NCI-H748 treated with DMSO at 0.1 percent for 48 hours (cell line): Measurements from ENCODE around the gene C20orf173.
"Not testable (repeated sequence)": the region's sequence is repeated elsewhere in the genome, so short reads cannot be mapped to it uniquely, and the experiment has no call there.

Source experiments
- DNase-seq: peaks from one replicate; lab custom pipeline; 2025; lab: John Stamatoyannopoulos, UW

The C20orf173 gene

DNA sequence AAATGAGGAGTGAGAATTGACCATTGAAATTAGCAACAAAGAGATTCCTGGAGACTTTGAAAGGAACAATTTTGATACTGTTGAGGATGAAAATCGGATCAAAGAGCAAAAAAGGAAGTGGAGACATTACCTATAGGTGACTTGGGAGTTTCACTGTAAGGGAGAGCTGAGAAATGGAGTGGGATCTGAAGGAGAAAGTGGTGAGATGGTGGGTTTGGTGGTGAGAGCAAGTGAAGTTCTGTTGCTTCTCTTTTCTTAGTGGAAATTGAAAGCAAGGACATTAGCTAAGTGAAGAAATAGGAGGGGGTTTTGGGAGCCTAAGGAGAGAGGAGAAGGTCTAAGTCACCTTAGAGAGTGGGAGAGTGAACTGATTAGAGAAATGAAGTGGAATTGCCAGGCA lies 16.7 kb upstream of the C20orf173 start:
- DNase-seq = no peak

GRCh38 chr20:35544941-35545340 lies 15.5 kb upstream of the C20orf173 start:
- DNase-seq = not testable (repeated sequence)

DNA sequence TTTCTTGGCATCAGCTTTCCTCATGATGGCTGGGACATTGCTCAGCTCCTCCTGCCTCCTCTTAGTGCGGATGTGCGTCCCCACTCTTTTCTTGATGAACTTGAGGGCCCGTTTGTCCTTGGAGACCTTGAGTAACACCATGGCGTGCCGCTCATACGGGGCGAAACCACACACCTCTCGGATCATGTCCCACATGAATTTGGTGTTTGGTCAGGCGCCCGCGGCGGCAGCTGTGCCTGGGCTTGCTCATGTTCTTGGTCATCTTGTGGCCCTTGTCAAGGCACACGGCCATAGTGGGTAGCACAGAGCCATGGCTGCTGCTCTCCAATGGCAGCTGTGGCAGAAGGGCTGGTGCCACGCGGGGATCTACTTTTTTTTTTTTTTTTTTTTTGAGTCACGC lies 15.0 kb upstream of the C20orf173 start:
- DNase-seq = no peak

DNA sequence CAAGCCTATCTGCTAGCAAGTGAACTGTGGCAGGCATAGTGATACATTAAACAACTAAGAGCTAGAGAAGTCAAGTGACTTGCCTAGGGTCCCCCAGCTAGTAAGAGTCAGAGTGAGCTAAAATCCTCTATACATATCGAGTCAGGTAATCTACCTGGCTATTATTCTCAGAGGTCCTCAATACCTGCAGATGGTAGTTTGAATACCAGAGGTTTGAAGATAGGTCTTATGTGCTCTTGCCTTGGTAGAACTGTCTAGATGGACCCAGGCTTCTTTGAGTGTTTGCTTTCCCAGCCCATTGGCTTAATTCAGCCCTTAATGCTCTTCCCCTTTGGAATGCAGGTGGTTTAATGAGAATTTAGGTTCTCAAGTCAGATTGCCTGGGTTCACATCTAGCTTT lies 13.5 kb upstream of the C20orf173 start:
- DNase-seq = no peak

- peak; percentile 94 for DNase-seq
Measured at GRCh38 chr20:35541783-35542662, 12.6 kb upstream of the C20orf173 start, which contains the start of gene ERGIC3. Gene ERGIC3 (plus strand): TSS chr20:35542078. CDS start chr20:35542098, 20 bp downstream.

DNA sequence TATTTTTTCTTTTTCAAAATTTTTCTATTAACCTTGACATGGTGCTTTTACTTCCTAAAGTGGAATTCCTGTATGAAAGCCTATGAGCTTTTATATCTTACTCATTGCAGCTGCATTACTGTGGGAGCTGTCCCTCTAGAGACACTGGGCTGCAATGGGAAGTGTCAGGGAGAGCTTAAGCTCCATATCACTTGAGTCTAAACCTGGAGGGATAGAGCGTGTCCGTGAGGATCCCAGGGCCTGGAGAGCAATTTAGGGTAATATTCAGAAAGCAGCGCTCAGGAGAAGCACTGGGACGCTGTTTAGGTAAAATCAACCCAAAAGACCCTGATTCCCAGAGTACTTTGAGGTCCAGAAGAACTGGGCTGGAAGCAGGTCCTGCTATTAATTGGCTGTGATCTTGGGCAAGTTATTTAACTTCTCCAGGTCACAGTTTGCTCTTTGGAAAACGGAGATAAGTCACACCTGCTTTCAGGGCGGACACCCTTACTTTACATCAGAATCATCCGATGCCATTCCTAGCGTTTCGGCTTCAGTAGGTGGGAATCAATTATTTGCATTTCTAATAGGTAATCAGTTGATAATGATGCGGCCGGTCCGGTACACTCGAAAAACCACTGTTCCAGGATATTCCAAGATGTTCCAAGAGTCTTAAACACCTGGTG lies 11.8 kb upstream of the C20orf173 start:
- no peak for DNase-seq

- DNase-seq = peak; percentile 84
Measured at GRCh38 chr20:35539756-35540212, 10.3 kb upstream of the C20orf173 start.

DNA sequence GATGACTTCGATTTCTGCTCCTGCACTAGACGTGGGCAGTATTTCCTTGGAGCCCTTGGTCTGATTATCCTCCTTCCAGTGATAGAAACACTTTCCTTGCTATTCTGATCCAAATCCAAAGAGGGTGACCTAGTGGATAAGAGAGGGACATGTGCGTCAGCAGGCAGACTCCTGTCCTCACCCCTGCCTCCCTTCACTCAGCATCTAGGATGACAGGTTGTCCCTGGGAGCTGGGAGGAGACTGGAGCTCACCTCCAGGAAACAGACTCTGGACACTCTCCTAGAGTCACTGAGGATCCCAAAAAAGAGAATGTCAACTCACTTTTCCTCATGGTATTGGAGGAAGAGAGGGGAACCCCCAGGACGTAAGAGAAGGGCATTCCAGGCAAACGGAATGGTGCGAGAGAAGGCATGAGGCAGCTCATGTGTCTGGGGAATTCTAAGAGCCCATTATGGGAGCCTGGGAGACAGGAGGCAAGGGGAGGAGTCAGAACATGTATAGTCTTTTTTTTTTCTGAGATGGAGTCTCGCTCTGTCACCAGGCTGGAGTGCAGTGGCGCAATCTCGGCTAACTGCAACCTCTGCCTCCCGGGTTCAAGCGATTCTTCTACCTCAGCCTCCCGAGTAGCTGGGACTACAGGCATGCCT lies 2.2 kb downstream of the C20orf173 start:
- DNase-seq = no peak

DNA sequence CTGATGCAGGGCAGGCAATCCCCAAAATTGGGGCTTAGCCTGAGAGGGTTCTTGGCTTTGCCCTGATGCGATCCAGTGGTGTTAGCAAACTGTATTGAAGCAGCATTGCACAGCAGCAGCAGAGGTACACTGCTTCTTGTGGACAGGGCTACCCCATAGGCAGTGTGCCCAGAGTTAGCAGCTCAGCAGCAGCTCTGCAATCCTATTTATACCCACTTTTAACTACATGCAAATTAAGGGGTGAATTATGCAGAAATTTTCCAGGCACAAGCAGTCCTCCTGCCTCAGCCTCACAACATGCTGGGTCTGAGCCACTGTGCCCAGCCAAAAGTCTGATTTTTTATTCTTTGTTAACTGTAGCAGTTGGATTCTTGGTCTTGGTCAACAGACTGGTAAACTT lies 3.8 kb downstream of the C20orf173 start:
- DNase-seq = no peak

DNA sequence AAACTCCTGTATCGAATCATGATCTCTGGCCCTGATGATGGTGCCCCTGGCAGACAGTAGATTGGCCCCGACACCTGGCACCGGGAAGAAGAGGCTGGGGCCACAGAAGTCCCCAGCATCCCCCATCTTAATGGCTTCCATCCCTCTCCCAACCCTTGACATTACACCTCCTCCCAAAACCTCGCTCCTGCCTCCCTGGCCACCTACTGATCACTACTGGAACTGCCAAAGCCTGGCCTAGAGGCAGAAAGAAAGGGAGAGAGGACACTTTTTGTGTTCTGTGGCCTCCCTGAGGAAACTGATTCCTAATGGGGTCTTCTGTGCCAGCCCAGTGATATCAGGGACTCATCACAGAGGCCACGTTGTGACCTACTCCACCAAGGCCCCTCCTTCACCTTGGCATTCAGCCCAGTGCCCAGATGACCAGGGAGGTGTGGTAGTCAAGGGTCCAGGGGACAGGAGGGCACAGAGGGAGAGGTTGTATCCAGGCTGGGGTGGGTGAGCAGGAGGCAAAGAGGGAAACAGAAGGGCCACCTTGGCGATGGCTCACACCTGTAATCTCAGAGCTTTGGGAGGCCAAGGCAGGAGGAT lies 6.1 kb downstream of the C20orf173 start:
- DNase-seq = no peak

DNA sequence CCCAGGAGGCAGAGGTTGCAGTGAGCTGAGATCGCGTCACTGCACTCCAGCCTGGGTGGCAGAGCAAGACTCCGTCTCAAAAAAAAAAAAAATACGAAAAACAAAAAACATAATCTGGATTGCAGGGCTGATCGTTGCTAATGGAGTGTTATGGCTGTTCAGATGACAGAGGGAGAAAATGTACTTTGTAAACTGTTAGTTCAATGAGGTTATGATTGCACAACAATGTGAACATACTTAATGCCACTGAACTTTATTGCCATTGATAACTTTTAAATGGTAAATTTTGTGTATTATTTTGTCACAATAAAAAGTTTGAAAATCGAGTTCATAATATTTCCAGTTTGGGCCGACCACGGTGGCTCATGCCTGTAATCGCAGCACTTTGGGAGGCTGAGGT lies 10.5 kb downstream of the C20orf173 start:
- DNase-seq = no peak

GRCh38 chr20:35517767-35518166 lies 11.7 kb downstream of the C20orf173 start:
- DNase-seq = not testable (repeated sequence)

DNA sequence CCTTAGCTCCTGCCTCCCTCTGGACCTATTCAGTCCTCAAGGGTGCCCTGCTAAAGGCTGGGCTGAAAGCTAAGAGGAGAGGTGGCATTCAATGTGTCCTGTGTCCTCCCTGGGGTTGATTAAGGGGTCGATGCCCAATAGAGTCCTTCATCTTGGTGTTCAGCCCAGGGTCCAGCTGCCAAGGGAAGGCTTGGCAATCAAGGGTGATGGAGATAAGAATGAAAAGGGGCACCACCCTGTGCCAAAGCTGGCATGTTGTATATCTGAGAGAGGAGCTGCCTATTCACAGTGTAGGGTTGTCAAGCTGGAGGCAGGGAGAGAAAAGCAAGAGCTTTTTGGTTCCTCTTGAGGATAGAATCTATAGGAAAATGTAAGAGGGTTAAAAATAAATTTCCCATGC lies 12.3 kb downstream of the C20orf173 start:
- no peak for DNase-seq

DNA sequence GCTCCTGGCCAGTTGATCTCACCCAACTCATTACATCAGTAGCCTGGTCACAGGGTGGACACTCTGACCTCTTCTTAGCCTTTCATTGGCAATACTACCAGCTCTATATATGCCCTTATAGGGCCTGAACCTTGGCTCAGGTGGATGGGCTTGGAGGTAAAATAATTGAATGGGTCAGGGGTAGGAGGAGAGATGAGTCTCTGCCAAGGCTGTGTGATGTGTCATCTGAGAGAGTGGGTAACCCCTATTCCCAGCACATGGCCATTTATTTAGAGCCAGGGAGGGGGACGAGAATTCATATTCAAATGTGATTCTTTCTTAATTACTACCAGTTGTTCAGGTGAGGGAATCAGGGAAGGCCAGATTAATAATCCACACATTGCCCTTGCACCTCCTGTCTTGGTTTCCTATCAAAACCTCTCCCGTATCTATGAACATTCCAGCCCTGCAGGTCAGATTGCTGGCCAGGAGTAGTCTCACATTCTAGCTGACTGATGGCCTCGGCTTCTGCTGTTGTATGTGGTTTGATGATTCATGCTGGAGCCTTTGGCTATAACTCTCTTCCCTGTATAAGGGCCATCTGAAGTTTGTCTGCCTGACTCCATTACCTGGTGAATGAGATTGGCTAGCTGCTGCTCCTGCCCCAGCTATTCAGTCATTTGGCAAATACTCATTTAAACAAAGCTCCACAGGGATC lies 13.4 kb downstream of the C20orf173 start:
- DNase-seq = no peak

- DNase-seq = no peak
Measured at GRCh38 chr20:35515341-35515740, 14.1 kb downstream of the C20orf173 start.

- no peak for DNase-seq
Measured at GRCh38 chr20:35514371-35514932, 15.0 kb downstream of the C20orf173 start.

DNA sequence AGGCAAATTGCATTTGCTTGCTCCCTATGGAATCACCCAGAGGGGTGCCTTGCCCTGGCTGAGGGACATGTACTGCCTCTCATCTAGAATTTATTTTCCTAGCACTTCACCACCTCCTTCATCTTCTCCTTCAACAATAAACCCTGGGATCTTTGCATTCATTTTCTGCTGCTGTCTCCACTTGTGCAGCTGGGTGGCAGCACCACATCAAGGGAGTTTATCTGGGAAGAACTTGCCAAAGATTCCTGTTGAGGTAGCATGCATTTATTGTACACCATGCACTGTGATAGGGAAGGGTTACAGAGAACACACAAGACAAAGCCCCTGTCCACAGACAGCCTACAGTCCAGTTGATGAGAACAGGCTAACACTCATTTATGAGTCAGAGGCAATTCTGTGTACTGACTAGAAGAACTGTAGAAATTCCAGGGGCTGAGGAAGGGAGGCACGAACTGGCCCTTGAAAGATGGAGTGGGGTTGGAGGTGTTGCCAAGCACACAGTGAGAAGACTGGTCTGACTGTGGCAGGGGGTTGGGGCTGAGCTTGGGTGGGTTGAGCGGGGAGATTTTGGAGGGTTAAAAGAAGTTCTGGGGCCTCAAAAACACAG lies 17.5 kb downstream of the C20orf173 start:
- no peak for DNase-seq

- no peak for DNase-seq
Measured at GRCh38 chr20:35510951-35511735, 18.3 kb downstream of the C20orf173 start.

- DNase-seq = no peak
Measured at GRCh38 chr20:35508493-35509218, 20.8 kb downstream of the C20orf173 start.
